ENCODE results near the gene DBI. TPM values are rescaled to one million over a fixed set of nuclear protein-coding genes. Genes with fewer than 3 reads are reported as not detected.

The DBI gene
- 376 to 494 TPM (median 393 TPM) in 5 replicates for total RNA-seq (2022; extraction: Qiagen RNA extraction; ENCODE audit: low read depth)

DNA sequence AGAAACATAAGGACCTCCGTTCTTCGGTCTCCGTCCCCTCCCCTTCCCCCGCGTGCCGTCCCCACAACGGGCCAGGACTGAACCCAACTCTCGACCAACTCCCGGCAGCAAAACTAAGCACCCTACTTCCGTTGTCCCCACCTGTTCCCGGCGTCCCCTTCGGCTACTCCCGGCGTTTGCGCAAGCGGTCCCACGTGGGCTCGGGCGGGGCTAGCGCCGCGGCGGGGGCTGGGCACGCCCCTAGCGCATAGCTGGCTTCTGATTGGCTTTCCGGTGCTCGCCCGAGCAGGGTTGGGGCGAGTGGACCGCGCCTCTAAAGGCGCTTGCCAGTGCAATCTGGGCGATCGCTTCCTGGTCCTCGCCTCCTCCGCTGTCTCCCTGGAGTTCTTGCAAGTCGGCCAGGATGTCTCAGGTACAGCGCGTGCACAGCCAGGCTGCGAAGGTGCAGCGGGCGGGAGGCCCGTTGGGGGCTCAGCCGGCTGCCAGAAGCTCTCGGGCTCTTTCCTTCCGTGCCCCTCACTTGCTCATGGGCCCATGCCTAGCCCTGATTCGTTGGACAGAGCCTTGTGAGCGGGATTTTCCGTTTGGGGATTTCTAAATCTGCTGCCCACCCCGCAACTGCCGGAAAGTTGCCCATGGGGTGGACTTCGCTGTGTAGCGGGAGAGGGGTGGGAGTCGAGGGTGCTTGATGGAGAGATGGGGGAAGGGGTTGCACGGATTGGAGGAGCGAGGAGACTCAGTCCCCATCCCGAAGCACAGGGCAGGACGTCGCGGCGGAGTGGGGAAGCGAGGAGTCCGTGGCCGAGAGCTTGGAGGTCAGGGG is at the start of gene DBI, which contains the start of gene C2orf76:
Gene DBI (plus strand): TSS at position 329 of the 823 bp plus-strand sequence. CDS start 75 bp downstream, at position 404.
Gene C2orf76 (minus strand): TSS at position 186 of the 823 bp plus-strand sequence. CDS start 26,875 bp downstream, outside the sequence.

Other genes starting within 250 kb of the DBI start
- 0.14 to 0.21 TPM (median 0.14 TPM) in 4 of 5 replicates, not detected in the other for gene C1QL2, start 208.2 kb upstream of the DBI start, total RNA-seq (2022; extraction: Qiagen RNA extraction; ENCODE audit: low read depth)
- gene STEAP3, start 143.1 kb upstream of the DBI start, total RNA-seq (2022; extraction: Qiagen RNA extraction; ENCODE audit: low read depth): 39.2 to 47.7 TPM (median 39.9 TPM) in 5 replicates
- gene C2orf76, start 143 bp upstream of the DBI start, total RNA-seq (2022; extraction: Qiagen RNA extraction; ENCODE audit: low read depth): 11.4 to 14.5 TPM (median 13.8 TPM) in 5 replicates
- gene TMEM37, start 64.9 kb downstream of the DBI start, total RNA-seq (2022; extraction: Qiagen RNA extraction; ENCODE audit: low read depth): 1.6 to 2.0 TPM (median 1.9 TPM) in 5 replicates
- not detected in 5 replicates for gene SCTR, start 157.5 kb downstream of the DBI start, total RNA-seq (2022; extraction: Qiagen RNA extraction; ENCODE audit: low read depth)
- 0.17 to 0.47 TPM (median 0.33 TPM) in 5 replicates for gene CFAP221, start 177.5 kb downstream of the DBI start, total RNA-seq (2022; extraction: Qiagen RNA extraction; ENCODE audit: low read depth)